HG03045 (cell line): ENCODE results near the gene CA5A.
A peak's percentile ranks its signal among the peaks of the same experiment; 100 is the strongest.
"Not testable (repeated sequence)": the region's sequence is repeated elsewhere in the genome, so short reads cannot be mapped to it uniquely, and the experiment has no call there.

Experiments
- ATAC-seq: cut with Tn5 transposase; IDR thresholded peaks from one replicate; pipeline ENCODE4 v1.9.1; 2021; ENCODE audit warnings: mild to moderate bottlenecking, moderate library complexity; ENCODE audit not compliant: unreplicated experiment

The CA5A gene

DNA sequence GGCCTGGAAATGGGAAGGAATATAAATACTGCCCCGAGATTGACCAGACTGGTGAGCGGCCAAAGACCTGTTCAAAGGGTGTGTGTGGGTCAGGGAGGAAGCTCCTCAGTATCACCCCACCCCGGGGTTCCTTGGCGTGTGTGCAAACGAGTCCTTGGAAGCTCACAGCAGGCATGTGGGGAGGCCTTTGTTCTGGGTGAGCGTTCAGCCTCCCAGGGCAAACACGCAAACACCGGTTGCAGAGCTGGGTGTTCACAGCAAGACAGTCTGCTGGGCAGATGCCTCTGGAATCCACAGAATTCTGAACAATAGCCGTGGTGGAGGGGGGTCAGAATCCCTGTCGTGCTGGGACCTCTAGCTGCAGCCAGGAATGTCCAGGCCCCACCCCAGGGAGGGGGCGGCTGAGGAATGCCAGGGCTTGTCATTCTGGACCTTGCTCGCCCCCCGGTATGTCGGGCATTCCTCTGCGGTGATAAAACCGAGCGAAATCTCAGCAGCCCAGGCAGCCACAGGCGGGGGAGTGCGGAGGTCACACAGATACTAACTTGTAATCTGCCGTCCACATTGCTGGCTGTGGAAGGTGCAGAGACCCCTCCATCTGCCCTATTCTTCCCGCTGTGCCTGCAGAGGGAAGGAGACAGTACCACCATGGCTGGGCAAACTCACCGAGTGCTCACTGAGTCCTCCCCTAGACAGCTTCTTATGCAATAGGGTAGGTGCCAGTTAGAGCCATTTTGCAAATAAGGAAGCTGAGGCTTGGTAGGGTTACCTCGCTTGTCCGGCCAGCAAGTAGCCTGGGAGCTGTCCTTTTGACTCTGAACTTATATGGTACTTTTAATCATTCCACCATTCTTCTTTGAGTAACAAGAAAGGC, 65.7 kb downstream of the CA5A start:
- ATAC-seq = not testable (repeated sequence)

DNA sequence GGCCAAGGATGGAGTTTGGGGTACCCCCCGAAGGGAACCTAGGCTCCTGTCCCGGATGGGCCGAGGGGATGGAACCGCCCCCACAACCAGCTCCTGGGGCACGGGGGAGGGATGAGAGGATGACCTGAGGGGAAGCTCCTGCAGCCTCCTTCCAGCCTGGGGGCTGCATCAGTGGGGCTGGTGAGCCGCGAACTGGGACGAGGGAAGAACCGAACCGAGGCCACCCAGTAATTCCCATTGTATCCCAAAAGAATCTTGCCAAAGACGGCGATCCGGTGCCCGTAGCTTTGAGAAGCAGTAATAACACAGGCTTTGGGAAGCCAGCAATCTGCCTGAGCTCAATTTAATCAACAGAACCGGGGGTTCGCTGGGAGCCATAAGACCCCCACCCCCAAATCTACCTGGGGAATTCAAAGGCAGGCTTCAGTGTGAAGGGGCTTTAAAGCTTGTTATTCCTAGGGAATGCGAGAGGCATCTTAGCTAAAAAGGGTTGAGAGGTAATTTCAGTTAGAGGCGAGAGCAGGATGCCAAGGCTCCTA, 66.4 kb downstream of the CA5A start:
- not testable (repeated sequence) for ATAC-seq

DNA sequence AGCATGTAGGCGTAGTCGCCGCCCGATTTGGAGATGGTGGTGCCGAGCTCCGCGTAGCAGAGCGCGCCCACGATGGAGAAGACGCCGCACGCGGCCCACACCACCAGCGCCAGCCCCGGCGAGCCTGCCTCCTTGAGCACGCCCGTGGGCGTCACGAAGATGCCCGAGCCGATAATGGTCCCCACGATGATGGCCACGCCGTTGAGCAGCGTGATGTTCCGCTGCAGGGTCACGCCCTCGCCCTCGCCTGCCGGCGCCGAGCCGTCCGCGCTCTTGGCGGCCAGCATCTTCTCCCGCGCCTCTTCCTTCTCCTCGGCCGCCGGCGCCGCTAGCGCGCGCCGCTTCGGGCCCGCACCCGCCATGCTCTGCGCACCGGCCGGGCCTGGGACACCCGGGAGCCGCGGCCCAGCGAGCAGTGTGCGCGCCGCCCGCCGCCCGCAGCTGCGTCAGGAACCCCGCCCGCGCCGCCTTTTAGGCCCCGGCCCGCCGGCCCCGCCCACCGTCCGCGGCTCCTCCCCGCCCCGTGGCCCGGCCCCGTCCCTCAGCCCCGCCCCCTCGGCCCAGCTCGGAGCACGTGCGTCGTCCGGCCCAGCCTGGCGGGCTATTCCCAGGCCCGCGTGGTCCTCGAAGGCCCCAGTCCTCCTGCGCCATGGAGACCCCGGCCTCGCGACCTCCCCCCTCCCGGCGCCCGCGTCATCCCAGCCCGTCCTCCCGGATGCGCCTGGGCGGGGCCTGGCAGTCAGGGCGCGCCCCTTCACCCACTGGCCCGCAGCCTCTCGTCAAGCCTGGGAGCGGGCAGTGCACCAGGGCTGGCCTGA, 67.1 kb downstream of the CA5A start, which contains the start of gene SLC7A5:
Gene SLC7A5, minus strand, starts transcription at position 447 of the 818 bp plus-strand sequence. Its CDS starts 85 bp downstream, at position 362.
- peak; percentile 69 for ATAC-seq

DNA sequence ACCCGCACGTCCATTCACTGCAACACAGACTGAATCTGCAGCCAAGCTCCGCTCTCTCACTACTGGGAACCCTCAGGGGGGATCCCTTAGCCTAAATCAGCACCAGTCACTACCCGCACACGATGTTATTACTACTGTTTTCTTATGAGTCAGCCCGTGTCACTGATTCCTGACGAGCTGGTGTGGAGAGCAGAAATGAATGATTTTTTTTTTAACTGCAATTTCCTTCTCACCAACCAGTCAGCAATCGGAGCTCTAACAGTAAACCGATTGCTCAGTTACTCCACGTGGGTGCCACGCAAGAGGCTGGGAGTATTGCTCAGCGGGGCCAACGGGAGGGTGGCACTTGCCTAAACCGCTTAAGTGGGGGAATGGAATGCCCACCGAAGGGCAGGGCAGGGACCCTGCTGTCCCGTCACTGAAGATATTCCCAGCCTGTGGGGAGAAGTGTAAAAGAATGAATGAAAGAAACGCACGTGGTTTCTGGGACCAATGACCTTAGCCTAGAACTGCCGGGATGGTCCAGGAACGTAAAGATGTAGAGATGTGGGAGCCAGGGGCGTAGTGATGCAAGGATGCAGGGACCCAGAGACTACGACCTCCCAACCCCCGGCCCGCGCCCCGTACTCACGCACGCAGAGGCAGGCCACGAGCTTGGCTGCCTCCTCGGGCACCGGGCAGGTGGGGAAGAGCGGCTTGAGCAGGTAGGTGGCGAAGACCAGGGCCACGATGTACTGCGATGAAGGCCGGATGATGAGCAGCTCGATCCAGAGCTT, 67.9 kb downstream of the CA5A start:
- peak; percentile 22 for ATAC-seq

DNA sequence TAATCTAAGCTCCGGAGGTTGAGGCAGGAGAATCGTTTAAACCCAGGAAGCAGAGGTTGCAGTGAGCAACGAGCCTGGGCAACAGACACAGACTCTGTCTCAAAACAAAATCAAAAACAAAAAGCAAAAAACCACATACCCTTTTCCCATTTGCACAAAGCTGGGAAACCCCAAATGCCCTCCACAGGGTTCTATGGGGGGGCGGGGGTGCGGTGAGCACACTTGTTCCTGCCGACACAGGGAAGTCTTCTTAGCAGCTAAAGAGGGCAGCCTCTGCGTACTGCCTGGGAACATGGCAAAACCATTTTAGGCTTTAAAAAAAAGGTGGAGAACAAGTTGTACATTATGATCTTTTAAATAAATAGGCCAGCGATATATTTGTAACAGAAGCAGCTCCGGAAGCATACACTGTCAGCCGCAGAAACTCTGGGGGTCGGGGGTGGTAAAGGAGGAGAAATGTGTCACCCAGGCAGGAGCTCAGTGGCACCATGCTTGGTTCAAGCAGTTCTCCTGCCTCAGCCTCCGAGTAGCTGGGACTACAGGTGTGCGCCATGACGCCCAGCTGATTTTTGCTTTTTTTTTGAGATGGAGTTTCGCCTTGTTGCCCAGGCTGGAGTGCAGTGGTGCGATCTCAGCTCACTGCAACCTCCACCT, 70.3 kb downstream of the CA5A start:
- ATAC-seq = not testable (repeated sequence)

DNA sequence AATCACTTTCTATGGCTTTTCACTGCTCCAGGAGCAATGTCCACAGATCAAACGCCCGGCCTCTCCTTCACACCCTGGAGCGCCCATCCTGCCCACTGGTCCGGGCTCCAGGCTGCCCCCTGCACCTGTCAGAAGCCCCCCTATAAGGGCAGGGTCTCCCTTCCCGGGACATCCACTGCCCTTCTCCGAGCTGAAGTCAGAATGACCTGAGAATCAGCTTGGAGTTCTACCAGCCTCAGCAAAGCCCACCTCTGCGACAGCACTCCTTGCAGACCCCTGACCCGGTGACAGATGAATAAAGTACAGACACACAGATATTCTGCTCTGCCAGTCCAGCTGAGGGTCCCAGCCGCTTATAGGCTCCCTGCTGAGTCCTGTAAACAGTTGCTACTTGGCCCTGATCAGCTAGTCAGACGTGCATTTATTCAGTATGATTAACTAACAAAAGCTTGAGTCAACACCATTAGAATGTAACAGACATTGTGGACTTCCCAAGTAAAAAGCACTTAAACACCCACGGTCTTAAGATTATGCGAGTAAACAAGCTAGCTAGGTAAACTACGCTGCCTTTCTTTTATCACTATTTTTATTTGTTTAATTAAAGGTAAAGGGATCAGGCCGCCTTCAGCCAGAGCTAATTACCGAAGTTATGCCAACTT, 71.9 kb downstream of the CA5A start:
- ATAC-seq = no peak

DNA sequence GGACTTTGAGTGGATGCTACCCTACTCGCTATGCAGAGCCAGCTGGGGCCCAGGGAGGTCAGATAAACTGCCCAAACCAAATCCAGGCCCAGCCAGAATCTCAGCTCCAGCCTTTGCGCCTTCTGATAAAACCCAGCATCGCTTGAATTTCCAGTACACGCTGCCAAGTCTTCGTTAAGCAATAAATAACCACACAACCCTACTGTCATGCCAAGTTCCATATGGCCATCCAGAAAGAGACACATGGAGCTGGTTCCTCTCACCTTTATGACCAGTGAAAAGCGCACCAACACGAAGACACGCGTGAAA, 73.0 kb downstream of the CA5A start:
- not testable (repeated sequence) for ATAC-seq

DNA sequence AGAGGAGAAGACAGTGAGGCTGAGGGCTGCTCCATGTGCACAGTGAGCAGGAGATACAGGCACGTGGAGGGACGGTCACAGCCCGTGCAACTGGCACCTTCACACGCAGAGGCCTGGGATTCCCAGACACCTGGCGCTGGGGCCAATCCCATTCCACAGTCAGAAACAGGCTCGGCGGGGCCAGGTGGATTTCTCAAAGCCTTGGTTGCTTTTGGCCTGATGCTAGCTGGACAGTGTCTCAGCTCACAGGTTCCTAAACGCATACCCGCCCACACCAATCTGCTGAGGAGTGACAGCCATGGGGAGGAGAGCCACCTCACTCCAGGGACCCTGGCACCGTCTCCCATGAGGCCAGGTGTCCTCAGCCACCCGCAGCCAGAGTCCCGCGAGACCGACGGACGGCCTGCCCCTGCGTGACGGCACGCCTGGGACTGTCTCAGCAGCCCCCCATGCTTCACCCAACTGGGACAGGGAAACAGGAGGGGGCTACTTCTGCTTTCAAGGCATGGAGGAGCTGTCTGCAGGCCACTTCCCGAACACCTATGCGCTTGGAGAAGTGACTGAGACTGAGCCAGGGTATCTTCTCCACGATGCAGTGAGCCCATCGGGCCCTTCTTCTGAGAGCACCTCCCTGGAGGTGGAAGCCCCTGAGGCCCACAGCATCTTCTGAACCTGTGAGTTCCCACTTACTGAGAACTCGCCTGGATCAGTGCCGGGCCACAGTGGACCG, 73.6 kb downstream of the CA5A start:
- ATAC-seq = not testable (repeated sequence)

DNA sequence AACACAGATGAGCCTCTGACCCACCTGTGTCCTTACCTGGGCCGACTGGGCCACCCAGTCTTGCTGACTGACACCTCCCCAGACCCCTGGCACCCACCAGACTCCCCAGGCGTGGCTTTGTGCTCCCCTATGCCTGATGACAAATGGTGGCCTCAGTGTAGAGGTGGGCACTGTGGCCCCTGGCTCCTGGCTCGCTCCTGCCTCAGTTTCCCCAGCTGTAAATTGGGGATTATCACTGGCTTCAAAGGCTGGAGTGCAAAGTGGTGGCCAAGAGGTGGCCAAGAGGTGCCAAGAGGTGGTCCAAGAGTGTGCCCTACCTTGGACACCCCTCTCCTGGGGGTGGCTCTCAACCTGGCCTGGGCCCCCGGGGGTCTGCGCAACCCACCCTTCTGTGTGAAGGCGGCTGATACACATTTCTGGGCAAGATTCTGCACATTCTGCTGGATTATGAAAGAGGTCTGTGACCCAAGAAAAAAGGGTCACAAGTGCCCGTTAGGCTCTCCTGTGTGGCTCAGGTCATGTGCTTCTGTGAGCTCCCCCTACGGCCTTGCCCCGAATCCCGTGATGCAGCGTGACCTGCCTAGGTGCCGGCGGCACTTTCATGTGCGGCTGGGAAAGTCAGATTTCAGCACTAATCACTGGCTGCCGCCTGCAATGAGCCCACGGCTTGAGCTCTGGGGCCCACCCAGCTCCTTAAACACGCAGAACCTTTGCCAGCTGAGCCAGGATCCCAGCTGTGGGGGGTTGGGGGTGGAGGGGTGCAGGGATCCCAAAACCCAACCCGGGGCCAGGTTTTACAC, 74.8 kb downstream of the CA5A start:
- not testable (repeated sequence) for ATAC-seq

DNA sequence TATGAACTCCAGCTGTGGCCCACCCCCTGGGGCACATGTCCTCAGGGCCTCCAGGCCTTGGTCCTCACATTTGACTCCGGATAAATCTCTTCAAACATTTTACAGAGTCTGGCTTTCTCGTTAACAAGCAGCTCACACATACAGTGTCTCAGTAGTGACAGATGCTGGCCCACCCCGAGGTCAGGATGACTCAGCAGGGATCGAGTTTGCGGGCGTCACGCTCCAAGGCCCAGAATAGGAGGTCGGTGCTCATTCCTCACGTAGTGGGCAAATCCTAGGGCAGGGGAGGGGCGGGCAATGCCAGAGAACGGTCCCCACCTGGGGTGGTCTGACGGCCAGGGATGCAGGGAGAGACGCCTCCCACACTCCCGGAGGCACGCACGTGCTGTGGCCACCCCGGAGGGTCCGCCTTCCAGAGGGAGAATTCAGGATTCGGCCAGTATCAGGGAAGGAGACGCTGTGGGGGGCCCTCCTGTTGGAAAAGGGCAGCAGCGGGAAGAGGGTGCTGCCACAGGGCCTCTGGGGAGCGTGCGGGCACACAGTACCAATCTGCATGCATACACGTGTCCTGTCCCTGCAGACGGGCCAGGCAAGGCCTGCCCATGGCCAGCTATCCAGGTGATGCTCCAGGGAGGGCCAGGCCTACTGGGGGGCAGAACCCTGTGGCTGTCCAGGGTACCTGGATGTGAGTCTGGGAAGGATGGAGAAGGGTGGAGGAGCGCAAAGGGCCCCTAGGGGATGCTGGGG, 75.6 kb downstream of the CA5A start:
- ATAC-seq = no peak

DNA sequence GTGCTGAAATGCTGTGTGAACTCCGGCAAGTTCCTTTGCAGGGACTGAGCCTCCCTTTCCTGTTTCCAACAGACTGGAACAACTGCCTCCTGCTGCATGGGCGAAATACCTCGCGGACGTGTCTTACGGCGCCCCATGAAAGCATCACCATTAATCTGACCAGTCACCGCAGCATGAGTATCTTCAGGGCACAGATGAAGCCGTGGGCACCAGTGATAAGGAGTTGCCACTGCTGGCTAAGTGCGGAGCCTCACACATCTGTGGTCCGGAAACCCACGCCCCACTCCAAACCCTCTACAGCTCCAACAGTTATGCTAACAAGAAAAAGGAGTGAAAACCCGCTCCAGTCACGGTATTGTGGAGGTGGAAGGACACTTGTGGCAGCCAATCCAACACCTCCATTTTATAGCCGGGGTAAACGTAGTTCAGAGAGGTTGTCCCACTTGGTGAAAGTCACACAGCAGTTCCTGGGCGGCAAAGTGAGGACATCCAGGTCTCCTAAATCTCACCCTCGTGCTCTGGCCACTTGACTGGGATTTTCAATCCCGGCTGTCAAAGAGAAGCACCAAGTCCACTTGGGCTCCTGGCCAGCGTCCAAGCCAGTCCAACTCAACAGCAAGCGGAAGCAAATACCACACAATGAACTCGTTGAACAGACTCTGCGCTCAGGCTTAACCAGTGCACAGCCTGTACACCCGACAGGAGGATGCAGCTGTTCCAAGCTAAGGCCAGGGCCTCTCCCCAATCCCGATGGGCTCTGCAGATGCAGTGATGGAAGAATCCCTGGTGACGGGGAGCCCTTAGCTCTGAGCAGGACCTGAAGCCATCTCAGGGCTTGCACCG, 78.0 kb downstream of the CA5A start:
- not testable (repeated sequence) for ATAC-seq

DNA sequence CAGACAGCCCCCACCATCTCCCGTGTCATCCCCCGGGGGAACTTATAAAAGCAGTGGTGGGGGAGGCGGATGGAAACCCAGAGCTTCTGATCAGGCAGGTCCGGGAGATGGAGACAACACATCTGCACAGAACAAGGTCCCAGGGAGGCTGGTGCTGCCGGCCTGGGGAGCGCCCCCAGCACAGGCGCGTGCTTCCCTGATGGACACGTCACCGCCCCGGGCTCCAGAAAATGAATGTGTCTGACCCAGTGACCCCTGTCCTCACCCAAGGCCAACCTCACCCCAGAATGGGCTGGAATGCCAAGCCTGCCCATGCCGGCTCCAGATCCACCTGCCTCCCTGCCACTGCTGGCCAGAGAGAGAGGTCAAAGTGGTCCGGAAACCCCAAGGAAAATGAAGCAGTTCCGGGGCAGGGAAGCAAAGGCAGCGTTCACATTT, 79.5 kb downstream of the CA5A start:
- ATAC-seq = no peak

DNA sequence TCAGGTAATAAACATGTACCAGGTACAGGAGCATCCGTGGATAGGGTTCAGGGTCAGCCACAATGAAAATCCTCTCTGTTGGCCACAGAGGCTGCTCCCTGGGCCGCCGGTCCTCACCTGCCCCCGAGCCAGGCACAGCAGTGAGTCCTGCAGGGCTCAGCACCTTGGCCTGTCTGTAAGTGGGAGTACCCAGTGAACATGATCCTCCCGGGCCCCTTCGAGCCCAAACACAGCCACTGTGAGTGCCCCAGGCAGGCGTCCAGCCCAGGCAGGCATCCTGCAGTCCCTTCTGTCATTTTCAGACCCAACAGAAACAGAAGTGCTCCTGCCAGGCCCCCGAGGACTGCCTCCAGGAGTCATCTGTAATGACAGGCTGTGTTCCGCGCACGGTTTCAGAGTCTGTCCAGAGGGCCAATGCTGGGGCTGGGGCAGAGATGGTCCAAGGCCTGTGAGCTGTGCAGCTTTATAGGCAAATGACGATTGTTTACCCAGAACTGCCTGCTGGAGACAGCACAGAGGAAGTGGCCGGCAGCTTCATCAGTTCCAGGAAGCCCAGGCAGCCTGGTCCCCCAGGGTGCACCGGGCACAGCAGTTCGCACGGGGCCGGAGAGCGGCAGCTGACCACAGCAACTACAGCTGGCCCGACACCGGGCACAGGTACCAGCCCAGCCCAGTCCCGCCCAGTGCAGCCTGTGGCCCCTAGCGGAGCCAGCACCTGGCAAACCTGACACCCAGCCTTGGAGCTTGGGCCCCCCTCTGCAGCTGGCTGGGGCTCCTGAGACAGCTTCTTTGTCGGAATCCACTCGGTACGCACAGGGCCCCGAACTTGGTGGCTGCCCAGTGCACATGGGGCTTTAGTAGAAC, 80.2 kb downstream of the CA5A start:
- no peak for ATAC-seq

DNA sequence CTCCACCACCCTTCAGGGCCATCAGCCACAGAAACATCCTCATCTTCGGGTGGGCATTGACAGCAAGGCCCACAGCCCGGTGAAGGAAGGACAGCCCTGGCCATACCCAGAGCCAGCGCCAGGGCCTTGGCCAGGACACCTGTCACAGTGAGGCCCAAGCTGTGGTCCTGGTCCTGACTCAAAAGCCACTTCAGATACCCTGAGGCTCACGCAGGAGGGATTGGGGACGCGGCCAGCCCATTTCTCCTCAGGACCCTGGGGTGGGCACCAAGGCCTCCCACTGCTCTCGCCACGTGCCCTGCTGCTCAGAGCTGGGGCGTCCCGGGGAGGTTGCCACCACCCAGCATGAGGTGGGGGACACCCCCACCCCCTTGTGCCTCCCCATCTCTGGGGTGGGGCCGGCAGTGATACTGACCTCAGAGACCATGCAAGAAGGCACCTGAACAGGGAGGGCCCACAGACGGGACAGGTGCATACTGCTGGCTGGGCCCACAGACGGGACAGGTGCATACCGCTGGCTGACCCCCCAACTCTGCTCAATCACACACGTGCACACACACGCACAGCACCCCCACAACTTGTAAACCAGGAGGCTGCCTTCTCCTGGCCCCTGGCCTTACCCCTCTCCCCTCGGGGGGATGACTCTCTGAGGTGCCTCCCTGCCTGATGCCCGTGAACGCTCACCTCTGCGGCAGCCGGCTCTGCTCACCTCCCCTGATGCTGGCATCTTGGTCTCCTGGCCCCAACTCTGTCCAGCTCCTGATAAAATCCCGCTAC, 81.2 kb downstream of the CA5A start:
- ATAC-seq = no peak
